Ammon's horn (tissue), 1 donor: ENCODE results near the gene PAFAH2.
A peak's percentile ranks its signal among the peaks of the same experiment; 100 is the strongest.
"Not testable (repeated sequence)": the region's sequence is repeated elsewhere in the genome, so short reads cannot be mapped to it uniquely, and the experiment has no call there.

Source experiments
- DNase-seq: peaks from one replicate; pipeline ENCODE4 v3.0.0-alpha.2; 2016; ENCODE audit warnings: low spot score

Gene PAFAH2

DNA sequence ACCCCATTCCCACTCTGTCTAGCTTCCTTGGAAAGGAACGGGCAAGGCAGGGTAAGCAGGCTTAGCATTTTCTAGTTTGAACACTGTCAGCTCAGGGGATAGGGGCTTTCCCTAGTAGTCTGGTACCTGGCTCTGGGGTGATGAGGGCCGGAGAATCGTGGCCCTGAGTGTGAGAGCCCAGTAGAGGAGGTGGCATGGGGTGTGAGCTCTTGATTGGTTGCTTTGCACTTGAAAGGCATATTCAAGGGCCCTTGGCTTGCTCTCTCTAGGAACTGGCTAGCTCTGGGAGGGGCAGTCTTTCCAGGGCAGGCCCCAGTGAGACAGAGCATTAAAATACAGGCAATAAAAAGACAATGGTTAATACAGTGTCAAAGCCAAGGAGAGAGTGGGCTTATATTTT is 13.0 kb upstream of the PAFAH2 start:
- DNase-seq, result no peak

DNA sequence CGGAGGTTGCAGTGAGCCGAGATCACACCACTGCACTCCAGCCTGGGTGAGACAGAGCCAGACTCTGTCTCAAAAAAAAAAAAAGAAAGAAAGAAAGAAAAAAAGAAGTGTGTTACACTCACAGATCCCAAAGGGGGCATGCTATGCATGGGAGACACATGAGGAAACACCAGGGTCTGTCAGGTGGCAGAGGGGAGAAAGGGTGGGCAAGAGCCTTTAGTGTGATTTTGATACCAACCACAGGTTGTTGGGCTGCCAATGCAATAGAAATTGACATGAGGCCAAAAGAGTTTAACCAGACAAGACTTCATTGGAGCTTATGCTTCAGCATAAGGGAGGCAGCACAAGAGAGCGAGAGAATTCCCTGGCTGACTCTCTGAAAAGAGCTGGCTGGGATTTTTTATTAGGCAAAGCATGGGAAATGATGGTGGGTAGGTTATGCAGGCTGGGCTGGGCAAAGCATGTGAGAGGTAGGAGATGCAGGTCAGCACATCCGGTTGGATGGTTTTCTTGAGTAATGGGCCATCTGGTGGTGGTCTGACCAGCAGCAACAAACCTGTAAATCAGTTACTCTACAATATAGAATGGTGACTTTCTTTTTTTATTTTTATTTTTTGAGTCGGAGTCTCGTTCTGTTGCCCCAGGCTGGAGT is 12.1 kb upstream of the PAFAH2 start:
- no peak for DNase-seq

DNA sequence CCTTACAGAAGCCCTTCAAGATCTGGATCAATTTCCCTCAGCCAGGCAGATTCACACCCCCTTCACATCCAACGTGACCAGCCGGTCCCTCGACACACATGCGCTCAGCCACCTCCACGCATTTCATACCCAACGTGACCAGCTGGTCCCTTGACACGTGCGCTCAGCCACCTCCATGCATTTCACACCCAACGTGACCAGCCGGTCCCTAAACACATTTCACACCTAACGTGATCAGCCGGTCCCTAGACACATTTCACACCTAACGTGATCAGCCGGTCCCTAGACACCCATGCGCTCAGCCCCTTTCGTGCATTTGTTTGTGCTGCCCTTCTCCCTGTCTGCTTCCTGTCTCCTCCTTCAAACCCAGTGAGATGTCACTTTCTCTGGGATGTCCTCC is 8.8 kb upstream of the PAFAH2 start:
- no peak for DNase-seq

DNA sequence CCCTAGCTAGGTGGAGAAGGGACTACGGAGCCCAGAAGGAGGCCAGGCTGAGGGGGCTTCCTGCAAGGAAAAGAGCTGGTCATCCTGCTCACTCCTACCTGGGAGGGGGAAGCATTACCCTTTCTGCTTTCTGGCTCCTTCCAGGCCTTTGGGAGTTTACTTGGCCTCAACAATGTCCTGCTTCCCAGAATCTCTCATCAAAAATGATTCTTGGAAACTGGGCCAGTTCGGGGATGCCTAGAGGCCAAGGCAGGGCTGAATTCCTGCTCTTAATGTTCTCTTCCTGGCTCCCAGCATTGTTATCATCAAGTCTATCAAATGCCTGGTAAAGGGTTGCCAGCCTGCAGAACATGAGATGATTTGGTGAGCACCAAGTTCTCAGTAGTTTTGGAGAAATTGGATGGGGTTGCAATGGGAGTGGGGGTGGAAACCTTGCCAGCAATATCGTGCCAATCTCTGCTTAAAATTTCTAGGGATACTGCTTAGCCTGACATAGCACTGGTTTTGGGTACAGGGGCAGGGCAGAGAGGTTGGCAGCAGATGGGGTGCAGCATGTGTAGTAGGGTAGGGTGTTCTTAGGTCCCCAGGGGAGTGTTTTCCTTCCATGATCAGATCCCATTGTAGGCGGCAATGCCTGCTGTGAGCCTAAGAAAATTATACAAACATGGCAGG is 7.7 kb upstream of the PAFAH2 start:
- DNase-seq, result no peak

- no peak for DNase-seq
Measured at GRCh38 chr1:26003756-26004155, 5.9 kb upstream of the PAFAH2 start.

DNA sequence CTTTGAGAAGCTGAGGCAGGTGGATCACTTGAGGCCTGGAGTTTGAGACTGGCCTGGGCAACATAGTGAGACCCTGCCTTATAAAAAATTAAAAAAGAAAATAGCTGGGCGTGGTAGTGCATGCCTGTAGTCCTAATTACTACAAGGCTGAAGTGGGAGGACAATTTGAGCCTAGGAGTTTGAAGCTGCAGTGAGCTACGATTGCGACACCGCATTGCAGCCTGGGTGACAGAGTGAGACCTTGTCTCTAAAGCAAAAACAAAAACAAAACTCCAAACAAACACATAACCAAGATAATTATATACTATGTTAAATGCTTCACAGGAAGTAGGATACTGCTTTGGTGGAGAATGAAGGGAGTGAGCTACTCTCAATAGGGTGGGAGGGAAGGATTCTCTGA is 5.4 kb upstream of the PAFAH2 start:
- no peak for DNase-seq

GRCh38 chr1:25999041-25999800 is 1.4 kb upstream of the PAFAH2 start:
- DNase-seq, result no peak

DNA sequence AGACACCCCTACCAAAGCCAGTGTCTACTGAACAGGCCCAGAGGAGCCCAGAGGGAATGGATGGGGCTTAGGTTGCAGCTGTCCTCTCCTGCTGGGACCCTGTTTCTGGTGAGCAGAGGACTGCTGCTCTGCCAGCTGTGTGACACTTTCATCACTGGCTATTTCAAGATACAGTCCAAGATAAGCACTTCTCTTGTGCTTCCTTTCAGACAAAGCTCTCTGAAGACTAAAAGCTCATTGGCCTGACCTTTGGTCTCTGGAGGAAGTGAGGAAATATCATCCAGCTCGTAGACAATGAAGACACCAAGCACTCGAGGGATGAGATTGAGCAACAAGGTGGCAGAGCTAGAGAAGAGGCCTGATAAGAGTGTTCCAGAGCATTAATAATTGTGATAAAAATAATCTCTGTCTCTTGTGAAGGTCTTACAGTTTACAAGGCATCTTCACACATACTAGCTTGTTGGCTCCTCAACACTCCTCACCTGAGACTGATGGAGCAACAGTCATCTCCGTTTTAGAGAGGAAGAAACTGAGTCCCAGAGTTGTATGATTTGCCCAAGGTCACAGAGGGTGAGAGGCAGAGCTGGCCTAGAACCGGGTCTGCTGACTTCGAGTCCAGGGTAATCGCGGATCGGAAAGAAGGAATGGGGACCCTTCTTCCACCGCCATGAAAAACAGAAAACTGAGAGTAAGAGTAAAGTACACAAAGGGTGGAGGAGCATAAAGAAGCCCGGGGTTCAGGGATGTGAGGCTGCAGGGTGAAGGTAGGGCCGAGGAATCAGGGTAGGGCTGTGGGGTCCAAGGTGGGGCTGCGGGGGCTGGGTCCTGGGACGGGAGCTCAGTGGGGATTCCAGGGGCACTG is 666 bp downstream of the PAFAH2 start:
- DNase-seq, result peak; percentile 42

- DNase-seq, result no peak
Measured at GRCh38 chr1:25994402-25995150, 3.3 kb downstream of the PAFAH2 start.

DNA sequence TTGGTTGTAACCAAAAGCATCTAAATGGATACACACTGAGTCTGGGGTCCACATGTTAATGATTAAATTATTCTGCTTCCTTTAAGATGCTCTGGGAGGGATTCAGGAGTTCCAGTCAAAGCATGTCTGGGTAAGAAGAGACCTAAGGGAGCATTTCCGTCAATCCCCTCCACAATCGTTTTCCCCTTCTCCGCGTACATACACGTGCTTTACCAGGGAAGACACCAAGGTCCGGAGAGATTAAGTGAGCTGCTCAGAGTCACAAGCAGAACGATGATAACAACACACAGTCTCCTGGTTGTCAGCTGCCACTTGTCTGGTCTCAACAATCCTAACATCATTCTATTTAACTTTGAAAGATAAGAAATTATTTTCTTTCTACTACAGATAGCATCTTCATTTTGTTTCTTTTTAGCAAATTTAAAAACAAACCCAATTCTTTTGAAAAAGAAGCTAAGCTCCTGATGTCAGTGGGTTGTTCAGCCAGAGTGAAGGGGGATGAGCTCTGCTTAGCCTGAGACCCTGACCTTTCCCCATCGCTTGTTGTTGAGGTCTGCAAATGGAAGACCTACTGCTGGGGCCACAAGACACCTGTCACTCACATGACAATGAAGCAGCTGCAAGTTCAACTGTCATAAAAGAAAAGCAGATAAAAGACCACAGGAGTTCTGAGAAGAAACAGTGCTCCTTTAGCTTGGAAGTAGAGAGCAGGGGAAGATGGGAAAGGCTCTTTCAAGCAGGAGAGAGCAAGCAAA is 4.5 kb downstream of the PAFAH2 start:
- DNase-seq, result no peak

DNA sequence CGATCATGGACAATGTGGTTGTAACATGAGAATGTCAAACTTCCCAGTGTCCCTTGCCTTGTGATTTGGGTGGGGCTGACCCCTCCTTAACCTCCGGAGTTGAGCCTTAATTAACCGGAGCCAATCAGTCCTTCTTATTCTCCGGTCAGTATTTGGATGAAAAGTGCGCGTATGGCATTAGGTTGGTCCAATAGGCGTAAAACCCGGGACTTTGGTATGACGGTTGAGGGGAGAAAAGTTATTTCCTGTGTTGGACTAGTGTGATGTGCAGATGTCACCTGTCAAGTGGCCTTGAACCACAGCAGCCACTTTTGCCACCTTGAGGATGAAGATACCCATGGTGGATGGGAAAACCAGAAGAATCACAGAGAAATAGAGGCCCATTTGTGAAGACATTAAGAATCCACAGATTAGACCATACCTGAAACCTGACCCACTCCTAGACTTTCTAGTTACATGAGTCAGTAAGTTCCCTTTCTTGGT is 5.1 kb downstream of the PAFAH2 start:
- no peak for DNase-seq

DNA sequence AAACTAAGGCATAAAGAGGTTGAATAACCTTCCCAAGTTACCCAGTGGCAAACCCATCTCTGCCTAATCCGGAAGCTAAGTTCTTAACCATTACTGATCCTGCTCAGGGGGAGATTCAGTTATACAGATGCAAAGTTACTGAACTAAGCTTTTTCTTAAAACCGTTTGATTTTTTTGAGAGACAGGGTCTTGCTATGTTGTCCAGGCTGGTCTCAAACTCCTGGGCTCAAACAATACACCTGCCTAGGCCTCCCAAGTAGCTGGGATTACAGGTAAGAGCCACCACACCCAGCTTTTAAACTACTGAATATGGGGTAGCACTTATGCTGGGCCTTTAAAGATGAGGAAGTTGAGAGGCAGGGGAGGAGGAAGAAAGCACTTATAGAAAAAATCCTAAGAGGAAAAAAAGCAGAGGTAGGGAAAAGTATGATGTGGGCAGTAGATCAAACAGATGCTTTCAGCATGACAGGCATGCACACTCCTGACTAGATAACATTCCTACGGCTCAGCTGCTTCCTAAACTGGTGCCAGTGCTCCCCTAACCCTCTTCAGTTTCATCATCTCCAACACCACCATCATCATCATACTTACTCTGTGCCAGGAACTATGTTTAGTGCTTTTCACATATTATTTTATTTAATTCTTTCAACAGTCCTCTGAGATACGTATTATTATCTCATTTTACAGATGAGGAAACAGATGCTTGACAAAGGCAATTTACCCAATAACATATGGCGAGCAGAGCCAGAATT is 5.8 kb downstream of the PAFAH2 start:
- DNase-seq, result no peak

- no peak for DNase-seq
Measured at GRCh38 chr1:25990702-25991395, 7.0 kb downstream of the PAFAH2 start.

DNA sequence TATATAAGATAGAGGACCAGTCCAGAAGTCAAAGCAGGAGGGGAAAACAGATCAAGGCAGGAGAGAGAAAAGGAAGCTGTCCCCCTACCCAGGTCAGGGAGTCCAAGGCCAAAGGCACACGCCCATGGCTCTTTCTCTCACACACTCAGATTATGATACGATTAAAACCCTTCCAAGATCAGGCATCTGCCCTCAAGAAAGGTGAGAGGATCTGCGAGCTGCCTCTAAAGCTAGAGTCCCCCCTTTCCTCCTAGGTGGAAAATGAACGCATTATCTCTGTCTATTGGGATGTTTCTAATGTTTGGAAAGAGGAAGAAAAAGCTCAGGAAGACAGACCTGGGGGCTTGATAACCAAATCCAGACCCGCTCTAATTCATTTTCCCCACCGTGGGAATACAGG is 7.6 kb downstream of the PAFAH2 start:
- no peak for DNase-seq

DNA sequence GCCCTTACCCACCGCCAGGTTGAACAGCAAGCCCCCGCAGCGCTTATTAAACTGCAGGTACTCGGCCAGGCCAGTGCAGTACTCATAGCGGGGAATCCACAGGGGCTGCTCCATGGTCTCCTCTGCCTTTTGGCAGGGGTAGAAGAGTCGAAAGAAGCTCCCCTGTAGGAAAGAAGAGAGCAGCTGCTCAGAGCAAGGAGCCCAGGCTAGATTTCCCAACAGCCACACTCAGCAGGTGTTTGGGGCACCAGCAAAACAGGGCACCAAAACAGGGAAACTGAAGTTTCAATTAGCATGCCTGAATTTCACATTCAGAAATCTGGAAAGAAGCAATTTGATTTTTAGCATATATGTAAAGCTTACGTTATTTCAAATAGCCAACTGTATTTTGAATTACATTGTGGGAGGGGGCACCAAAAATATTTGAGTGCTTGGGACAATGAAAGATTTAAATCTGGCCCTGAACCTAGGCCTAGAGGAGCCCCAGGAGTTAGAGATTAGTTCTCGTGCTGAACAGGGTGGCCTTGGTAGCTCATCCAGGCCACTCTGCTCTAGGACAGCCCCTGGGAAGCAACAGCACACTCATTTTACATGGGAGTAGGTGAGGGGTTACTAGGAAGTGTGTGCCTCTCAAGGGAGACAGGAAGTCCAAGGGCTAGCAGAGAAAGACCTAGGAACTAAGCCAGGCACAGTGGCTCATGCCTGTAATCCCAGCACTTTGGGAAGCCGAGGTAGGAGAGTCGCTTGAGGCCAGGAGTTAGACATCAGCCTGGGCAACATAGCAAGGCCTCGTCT is 8.2 kb downstream of the PAFAH2 start:
- no peak for DNase-seq

DNA sequence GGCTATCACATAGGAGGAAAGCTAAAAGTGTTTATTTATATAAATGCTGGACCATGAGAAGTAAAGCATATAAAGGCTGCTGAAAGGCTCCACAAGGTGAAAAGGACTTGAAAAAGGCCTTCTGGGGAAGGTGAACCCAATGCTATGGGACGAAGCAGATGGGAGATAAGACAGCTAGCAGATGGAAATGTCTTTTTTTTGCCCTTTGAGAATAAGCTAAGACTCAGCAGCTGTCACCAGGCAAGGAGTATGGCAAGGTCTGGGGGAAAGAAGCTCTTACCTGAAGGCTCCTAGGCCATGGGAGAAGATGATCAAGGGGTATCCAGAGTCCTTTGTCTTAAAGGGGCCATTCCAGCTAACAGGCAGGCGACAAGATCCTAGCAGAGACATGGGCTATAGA is 9.9 kb downstream of the PAFAH2 start:
- DNase-seq, result no peak

DNA sequence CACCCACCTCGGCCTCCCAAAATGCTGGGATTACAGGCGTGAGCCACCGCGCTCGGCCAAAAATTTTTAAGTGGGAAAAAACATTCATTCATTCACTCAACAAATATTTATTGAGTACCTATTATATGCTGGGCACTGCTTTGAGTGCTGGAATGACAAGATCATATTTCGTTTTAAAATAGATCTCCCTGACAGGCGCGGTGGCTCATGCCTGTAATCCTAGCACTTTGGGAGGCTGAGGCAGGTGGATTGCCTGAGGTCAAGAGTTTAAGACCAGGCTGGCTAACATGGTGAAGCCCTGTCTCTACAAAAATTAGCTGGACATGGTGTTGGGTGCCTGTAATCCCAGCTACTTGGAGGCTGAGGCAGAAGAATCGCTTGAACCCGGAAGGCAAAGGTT is 11.1 kb downstream of the PAFAH2 start:
- not testable (repeated sequence) for DNase-seq

- no peak for DNase-seq
Measured at GRCh38 chr1:25985670-25986069, 12.2 kb downstream of the PAFAH2 start.

GRCh38 chr1:25985171-25985570 is 12.7 kb downstream of the PAFAH2 start:
- no peak for DNase-seq
